Peyer's patch (tissue), 4 donors: ENCODE data around the gene PRSS35. TPM values are rescaled to one million over a fixed set of nuclear protein-coding genes. Genes with fewer than 3 reads are reported as not detected.
"Not testable (repeated sequence)": the region's sequence is repeated elsewhere in the genome, so short reads cannot be mapped to it uniquely, and the experiment has no call there.

Experiments
- DNase-seq, 3 donors: peaks; one replicate each; pipeline ENCODE4 v3.0.0-alpha.2; 2017 to 2019
- H3K27ac ChIP-seq, 4 donors: fragments of 200-600 bp; sonication (generic); one replicate each; pipeline ENCODE4 v1.5.1; 2016 to 2019
- H3K27me3 ChIP-seq, 2 donors: fragments of 200-600 bp; sonication (generic); one replicate each; pipeline ENCODE4 v1.5.1; 2019
- H3K36me3 ChIP-seq, 3 donors: fragments of 200-600 bp; sonication (generic); one replicate each; pipeline ENCODE4 v1.5.1; 2016 to 2019
- H3K4me1 ChIP-seq, 4 donors: fragments of 200-600 bp; sonication (generic); one replicate each; pipeline ENCODE4 v1.5.1; 2016 to 2019
- H3K4me3 ChIP-seq, 4 donors: fragments of 200-600 bp; sonication (generic); 1 replicate in 3 of 4; 2 replicates in 1 of 4; pipeline ENCODE4 v1.5.1; 2016 to 2019; ENCODE audit warnings: mild to moderate bottlenecking in 1 of 4
- H3K9me3 ChIP-seq, 4 donors: fragments of 200-600 bp; sonication (generic); one replicate each; pipeline ENCODE4 v1.5.1; 2016 to 2019; ENCODE audit warnings: mild to moderate bottlenecking in 1 of 4
- POLR2A ChIP-seq, 2 donors: fragments of 450-650 bp; IDR thresholded peaks; one replicate each; pipeline ENCODE4 v1.5.1; 2017; ENCODE audit warnings: antibody characterized with exemption in 2 of 2, mild to moderate bottlenecking in 2 of 2, moderate library complexity in 2 of 2
- total RNA-seq, 4 donors: library from RNA; depleted of rRNA; stranded (reverse); fragments of >200 nt; gene quantifications; one replicate each; pipeline ENCODE4 v1.1.0, GENCODE V29; 2016
- TF ChIP-seq, protein P1 (sequence below), 6 experiments: fragments of 450-650 bp in 4 of 6; fragments of 200-600 bp in 2 of 6; sonication (generic) in 1 of 6; IDR thresholded peaks; one replicate each; pipeline ENCODE4 v1.5.1; 2017 to 2019; ENCODE audit warnings: antibody characterized with exemption in 6 of 6, mild to moderate bottlenecking in 3 of 6, moderate library complexity in 1 of 6

PRSS35 gene
- total RNA-seq, 4 donors from 2014 or later = not detected

DNA sequence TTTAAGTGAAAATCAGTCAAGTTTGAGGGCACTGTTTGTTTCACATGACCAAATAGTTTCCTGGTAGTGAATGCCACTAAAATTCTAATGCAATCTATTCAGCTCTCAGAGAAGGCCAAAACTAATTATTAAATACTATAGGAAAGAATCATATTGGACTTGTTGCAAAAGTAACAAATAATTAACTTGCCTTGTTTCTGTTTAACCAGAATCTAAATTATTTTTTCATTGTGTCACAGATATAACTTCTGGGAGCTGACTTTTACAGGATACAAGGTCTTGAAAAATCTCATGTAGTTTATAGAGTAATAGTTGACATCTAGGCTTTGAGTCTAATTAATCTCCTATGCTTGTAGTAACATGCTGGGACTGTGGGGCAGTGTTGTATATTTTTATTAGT is 44.5 kb downstream of the PRSS35 start:
- Histone ChIP-seq H3K27me3 (no peaks in the 10 kb centered on the region), H3K36me3 (no peaks in the 10 kb centered on the region), H3K9me3 (no peaks in the 10 kb centered on the region), H3K4me1 (no peaks in the 10 kb centered on the region), H3K27ac (no peak overlapping the region), H3K4me3 (no peak overlapping the region)
- DNase-seq = no peak
- TF ChIP-seq, protein P1, sequence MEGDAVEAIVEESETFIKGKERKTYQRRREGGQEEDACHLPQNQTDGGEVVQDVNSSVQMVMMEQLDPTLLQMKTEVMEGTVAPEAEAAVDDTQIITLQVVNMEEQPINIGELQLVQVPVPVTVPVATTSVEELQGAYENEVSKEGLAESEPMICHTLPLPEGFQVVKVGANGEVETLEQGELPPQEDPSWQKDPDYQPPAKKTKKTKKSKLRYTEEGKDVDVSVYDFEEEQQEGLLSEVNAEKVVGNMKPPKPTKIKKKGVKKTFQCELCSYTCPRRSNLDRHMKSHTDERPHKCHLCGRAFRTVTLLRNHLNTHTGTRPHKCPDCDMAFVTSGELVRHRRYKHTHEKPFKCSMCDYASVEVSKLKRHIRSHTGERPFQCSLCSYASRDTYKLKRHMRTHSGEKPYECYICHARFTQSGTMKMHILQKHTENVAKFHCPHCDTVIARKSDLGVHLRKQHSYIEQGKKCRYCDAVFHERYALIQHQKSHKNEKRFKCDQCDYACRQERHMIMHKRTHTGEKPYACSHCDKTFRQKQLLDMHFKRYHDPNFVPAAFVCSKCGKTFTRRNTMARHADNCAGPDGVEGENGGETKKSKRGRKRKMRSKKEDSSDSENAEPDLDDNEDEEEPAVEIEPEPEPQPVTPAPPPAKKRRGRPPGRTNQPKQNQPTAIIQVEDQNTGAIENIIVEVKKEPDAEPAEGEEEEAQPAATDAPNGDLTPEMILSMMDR (IDR thresholded peaks at IDR 0.05) = no peak
- TF ChIP-seq POLR2A (IDR thresholded peaks at IDR 0.05) = no peak

DNA sequence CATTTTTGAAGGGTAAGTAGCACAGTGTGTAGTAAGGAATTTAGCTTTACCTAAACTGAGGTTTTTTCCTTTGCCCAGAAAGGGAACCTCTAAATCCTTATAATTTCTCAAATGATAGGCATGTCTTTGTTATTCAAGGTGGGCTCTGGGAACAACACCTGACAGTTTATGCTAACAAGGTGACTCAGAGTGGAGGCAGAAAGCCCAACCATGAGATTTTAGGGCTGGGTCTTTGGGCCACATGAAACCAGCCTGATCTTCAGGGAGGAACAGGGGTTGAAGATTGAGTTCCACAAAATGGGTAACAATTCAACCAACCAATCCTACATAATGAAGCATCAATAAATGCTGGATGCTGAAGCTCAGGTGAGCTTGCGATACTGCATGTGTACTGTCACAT is 46.6 kb downstream of the PRSS35 start:
- no peaks in the 10 kb centered on the region for H3K9me3 ChIP-seq
- H3K36me3 ChIP-seq = no peaks in the 10 kb centered on the region
- H3K4me3 ChIP-seq = no peak overlapping the region

DNA sequence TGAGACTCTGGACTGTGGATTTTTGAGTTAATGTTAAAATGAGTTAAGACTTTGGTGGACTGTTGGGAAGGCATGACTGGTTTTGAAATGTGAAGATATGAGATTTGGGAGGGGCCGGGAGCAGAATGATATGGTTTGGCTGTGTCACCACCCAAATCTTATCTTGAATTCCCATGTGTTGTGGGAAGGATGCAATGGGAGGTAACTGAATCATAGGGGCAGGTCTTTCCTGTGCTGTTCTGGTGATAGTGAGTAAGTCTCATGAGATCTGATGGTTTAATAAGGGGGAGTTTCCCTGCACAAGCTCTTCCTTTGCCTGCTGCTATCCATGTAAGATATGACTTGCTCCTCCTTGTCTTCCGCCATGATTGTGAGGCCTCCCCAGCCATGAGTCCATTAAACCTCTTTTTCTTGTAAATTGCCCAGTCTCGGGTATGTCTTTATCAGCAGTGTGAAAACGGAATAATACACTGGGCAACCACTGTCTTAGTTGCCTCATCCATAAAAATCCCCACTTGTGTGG is 59.4 kb downstream of the PRSS35 start:
- H3K36me3 ChIP-seq, H3K9me3 ChIP-seq, H3K27ac ChIP-seq, H3K4me1 ChIP-seq, DNase-seq, H3K4me3 ChIP-seq, H3K27me3 ChIP-seq: not testable (repeated sequence)

More for the DNA sequence above, 46.6 kb downstream of the PRSS35 start:
- no peaks in the 10 kb centered on the region for H3K27me3 ChIP-seq
- DNase-seq = no peak
- H3K27ac ChIP-seq = no peak overlapping the region
- no peak for TF ChIP-seq POLR2A (IDR thresholded peaks at IDR 0.05)
- TF ChIP-seq, protein P1 (IDR thresholded peaks at IDR 0.05) = no peak
- H3K4me1 ChIP-seq = no peaks in the 10 kb centered on the region

DNA sequence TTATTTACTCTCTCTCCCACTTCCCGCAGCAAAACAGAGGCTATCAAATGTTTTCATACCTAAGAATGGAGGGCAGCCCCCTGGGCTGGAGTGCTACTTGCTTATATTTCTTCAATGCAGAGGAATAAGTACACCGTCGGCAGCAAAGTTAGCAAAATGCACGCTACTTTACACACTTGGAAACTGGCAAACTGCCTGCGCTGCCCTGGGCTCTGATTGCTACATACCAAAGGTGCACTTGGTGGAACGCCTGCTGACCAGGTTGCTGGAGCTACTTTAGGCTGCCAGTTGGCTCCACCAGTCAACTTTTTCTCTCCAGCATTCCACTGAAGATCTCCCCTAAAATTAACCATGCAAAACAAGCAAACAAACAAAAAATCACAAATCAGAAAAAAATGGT is 62.4 kb downstream of the PRSS35 start:
- no peaks in the 10 kb centered on the region for H3K27me3 ChIP-seq
- no peak overlapping the region for H3K27ac ChIP-seq
- no peak overlapping the region for H3K4me3 ChIP-seq
- DNase-seq = no peak
- no peaks in the 10 kb centered on the region for H3K36me3 ChIP-seq
- TF ChIP-seq, protein P1 (IDR thresholded peaks at IDR 0.05) = no peak
- TF ChIP-seq POLR2A (IDR thresholded peaks at IDR 0.05) = no peak
- H3K4me1 ChIP-seq = no peaks in the 10 kb centered on the region
- H3K9me3 ChIP-seq = no peaks in the 10 kb centered on the region

Other genes with a start within 250 kb of the PRSS35 start
- gene ME1, start 81.5 kb upstream of the PRSS35 start, total RNA-seq = 10 to 100 TPM in 3 of 4 donors, 1 to 10 TPM in 1; 7.4 to 39.1 (median 19.6) TPM
- 1 to 10 TPM in 2 of 4 donors, under 1 TPM in 1, not detected in 1; 0.95 to 1.3 (median 1.2) TPM for gene SNAP91, start 196.6 kb downstream of the PRSS35 start, total RNA-seq